Stimulated activated naive CD8-positive, alpha-beta T cell treated with anti-CD3 and anti-CD28 coated beads, Interleukin-15, amount 100 ng/mL, for 72 hours (primary cell): ENCODE measurements around the gene MS4A6E.
A peak's percentile ranks its signal among the peaks of the same experiment; 100 is the strongest.
"Not testable (repeated sequence)": the region's sequence is repeated elsewhere in the genome, so short reads cannot be mapped to it uniquely, and the experiment has no call there.

Experiments used
- ATAC-seq: fragments of 150-1000 bp; cut with Tn5 transposase; 2 replicates; pipeline ENCODE4 v1.10.0; 2021; ENCODE audit warnings: mild to moderate bottlenecking, moderate library complexity
- DNase-seq, 2 donors: peaks; one replicate each; pipeline ENCODE4 v3.0.0; 2021 to 2022
- H3K27ac Mint-ChIP-seq, 2 donors: one replicate each; pipeline ENCODE4 v1.8.0; 2022; ENCODE audit warnings: mild to moderate bottlenecking in 2 of 2, mixed read lengths in 2 of 2, moderate library complexity in 2 of 2
- H3K27me3 Mint-ChIP-seq: one replicate; pipeline ENCODE4 v1.8.0; 2022; ENCODE audit warnings: mixed read lengths
- H3K4me1 Mint-ChIP-seq: one replicate; pipeline ENCODE4 v1.8.0; 2022; ENCODE audit warnings: mild to moderate bottlenecking, mixed read lengths
- H3K4me3 Mint-ChIP-seq, 2 donors: one replicate each; pipeline ENCODE4 v1.8.0; 2022; ENCODE audit warnings: mild to moderate bottlenecking in 2 of 2, mixed read lengths in 2 of 2, moderate library complexity in 1 of 2
- H3K9me3 Mint-ChIP-seq, 2 donors: one replicate each; pipeline ENCODE4 v1.8.0; 2022; ENCODE audit warnings: mixed read lengths in 2 of 2

MS4A6E gene

GRCh38 chr11:60360621-60361020 lies 33.6 kb downstream of the MS4A6E start:
- peaks cover 0 to 5% of the 10 kb centered on the region in 2 donors for H3K9me3 Mint-ChIP-seq
- H3K4me3 Mint-ChIP-seq = no peak overlapping the region
- no peak for ATAC-seq
- DNase-seq = no peak
- peaks cover 7% of the 10 kb centered on the region for H3K4me1 Mint-ChIP-seq
- peaks cover 51% of the 10 kb centered on the region for H3K27me3 Mint-ChIP-seq
- H3K27ac Mint-ChIP-seq = no peak overlapping the region

DNA sequence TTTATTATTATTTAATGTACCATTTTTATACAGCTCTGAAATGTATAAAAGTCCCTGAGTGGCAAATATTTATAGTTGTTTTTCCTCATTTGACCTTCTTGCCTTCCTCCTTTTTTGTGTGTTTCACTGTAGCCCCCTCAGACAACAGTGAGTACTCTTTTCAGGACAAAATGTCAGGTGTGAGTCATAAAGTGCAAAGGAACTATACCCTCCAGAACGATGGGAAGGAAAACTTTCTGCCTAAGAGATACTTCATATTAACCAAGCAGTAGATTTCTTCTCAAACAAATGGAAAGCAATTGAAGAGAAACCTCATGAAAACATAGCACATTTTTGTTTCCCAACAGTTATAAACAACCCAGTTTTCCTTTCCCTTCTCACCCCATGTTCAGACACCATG lies 35.2 kb downstream of the MS4A6E start:
- Mint-ChIP-seq H3K4me1 (peaks cover 12% of the 10 kb centered on the region), H3K27me3 (peaks cover 40% of the 10 kb centered on the region), H3K9me3 (peaks cover 0 to 5% of the 10 kb centered on the region in 2 donors), H3K4me3 (no peak overlapping the region), H3K27ac (no peak overlapping the region)
- ATAC-seq = no peak
- no peak for DNase-seq

- ATAC-seq (peak; percentile 68), DNase-seq (peak; percentile 49 to 55)
- Mint-ChIP-seq H3K27me3 (peaks cover 53% of the 10 kb centered on the region), H3K9me3 (peaks cover 0 to 5% of the 10 kb centered on the region in 2 donors), H3K4me3 (no peak overlapping the region), H3K4me1 (peaks cover 21% of the 10 kb centered on the region), H3K27ac (no peak overlapping the region)
Measured at GRCh38 chr11:60363542-60364470, 36.8 kb downstream of the MS4A6E start.

GRCh38 chr11:60366262-60366904 lies 39.3 kb downstream of the MS4A6E start:
- not testable (repeated sequence) for H3K4me3 Mint-ChIP-seq, H3K9me3 Mint-ChIP-seq, H3K27ac Mint-ChIP-seq, ATAC-seq, DNase-seq
- peaks cover 21% of the 10 kb centered on the region for H3K4me1 Mint-ChIP-seq
- peaks cover 67% of the 10 kb centered on the region for H3K27me3 Mint-ChIP-seq

DNA sequence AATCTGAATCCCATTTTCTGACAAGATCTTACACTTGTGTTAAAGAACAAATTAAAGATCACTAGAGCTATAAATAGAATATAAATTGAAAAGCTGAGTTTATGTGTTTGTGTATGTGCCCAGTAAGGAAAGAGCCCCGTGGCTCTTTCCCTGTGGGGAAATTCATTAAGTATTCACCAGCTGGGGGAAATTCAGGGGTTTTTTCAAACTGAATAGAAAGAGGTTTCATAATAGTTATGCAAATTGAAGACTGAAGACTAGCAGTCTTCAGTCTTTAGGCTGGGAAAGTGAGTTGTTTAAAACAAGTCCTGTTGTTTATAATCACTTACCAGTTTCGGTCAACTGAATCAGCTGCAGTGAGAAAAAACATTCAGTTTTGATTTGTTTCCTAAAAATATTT lies 40.0 kb downstream of the MS4A6E start:
- H3K27ac Mint-ChIP-seq = no peak overlapping the region
- H3K27me3 Mint-ChIP-seq = peaks cover 62% of the 10 kb centered on the region
- peaks cover 21% of the 10 kb centered on the region for H3K4me1 Mint-ChIP-seq
- ATAC-seq = peak; percentile 77
- no peaks in the 10 kb centered on the region for H3K9me3 Mint-ChIP-seq
- H3K4me3 Mint-ChIP-seq = no peak overlapping the region
- no peak for DNase-seq

DNA sequence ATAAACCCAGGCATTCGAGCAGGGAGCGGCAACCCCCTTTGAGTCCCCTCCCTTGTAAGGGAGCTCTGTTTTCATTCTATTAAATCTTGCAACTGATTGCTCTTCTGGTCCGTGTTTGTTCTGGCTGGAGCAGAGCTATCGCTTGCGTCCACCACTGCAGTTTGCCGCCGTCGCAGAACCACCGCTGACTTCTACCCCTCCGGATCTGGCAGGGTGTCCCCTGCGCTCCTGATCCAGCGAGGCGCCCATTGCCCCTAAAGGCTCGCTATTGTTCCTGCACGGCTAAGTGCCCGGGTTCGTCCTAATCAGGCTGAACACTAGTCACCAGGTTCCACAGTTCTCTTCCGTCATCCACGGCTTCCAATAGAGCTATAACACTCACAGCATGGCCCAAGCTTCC lies 40.8 kb downstream of the MS4A6E start:
- no peak overlapping the region for H3K27ac Mint-ChIP-seq
- peaks cover 57% of the 10 kb centered on the region for H3K27me3 Mint-ChIP-seq
- no peak overlapping the region for H3K4me3 Mint-ChIP-seq
- DNase-seq = no peak
- peaks cover 21% of the 10 kb centered on the region for H3K4me1 Mint-ChIP-seq
- H3K9me3 Mint-ChIP-seq = no peaks in the 10 kb centered on the region
- no peak for ATAC-seq

DNA sequence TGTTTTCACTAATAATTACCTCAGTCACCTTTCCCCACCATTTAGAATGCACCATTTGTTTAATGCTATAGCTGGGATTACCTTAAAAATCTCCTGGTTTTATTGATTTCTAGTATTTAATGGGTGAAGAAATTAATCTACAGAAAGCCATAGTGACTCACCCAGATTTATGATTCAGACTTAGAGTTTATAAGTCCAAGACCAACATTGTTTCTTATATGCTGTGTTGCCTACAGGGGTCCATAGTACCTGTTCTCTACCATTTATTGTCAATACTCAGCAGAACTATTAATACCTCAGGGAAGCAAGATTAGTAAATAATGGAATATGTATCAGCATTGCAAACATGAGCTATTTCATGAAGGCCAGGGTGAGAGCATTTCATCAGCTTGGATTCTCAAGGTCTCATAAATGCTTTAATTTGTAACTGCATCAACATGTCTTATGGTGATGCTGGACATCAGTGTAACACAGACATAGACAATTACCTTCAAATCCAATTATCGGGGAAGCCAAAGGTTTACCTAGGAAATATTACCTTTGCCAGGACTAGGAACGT lies 43.3 kb downstream of the MS4A6E start:
- H3K27me3 Mint-ChIP-seq = peaks cover 45% of the 10 kb centered on the region
- no peak overlapping the region for H3K4me3 Mint-ChIP-seq
- H3K4me1 Mint-ChIP-seq = peaks cover 15% of the 10 kb centered on the region
- no peak overlapping the region for H3K27ac Mint-ChIP-seq
- ATAC-seq = no peak
- DNase-seq = no peak
- no peaks in the 10 kb centered on the region for H3K9me3 Mint-ChIP-seq

GRCh38 chr11:60370811-60371298 lies 43.8 kb downstream of the MS4A6E start:
- Mint-ChIP-seq H3K27ac (no peak overlapping the region), H3K9me3 (no peaks in the 10 kb centered on the region), H3K4me3 (no peak overlapping the region), H3K27me3 (peaks cover 46% of the 10 kb centered on the region), H3K4me1 (peaks cover 15% of the 10 kb centered on the region)
- ATAC-seq = no peak
- DNase-seq = no peak

DNA sequence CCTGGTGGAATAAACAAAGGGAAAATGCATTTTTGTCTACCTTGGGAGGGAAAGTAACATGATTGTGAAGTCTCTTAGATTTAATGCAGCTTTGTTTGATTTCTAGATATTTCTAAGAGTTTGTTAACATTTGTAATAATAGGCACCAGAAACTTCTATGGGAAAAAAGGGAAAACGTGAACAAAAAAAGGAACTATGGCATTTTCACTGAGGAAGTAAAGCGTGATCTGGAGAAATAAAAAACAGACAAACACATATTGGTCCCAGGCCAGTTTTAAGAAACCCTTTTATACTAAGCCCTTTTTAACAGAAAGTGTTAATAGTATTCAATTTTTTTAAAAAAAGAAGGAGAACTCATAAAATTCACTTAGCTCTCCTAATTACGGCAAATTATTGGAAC lies 44.3 kb downstream of the MS4A6E start:
- Mint-ChIP-seq H3K4me1 (peaks cover 15% of the 10 kb centered on the region), H3K4me3 (no peak overlapping the region), H3K27ac (no peak overlapping the region), H3K9me3 (no peaks in the 10 kb centered on the region), H3K27me3 (peaks cover 46% of the 10 kb centered on the region)
- ATAC-seq (no peak), DNase-seq (no peak)

DNA sequence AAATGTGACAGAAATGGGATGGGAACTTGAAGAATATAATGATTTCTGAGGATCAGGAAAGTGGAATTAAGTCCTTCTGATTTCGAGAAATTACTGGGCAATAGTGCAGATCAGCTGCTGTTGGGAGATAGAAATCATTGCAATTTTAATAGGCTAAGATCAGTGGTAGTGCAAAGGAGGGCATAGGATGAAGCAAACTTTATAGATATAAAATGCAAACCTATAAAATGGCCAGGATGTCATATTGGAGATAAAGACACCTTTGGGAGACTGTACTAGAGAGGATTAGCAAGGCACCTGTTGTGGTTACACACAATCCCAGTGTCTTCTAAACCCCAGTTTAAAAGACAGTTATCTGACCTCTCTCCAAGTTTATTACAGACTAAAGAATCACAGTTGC lies 44.8 kb downstream of the MS4A6E start:
- peaks cover 46% of the 10 kb centered on the region for H3K27me3 Mint-ChIP-seq
- ATAC-seq (no peak), DNase-seq (no peak)
- no peak overlapping the region for H3K27ac Mint-ChIP-seq
- H3K4me3 Mint-ChIP-seq = no peak overlapping the region
- no peaks in the 10 kb centered on the region for H3K9me3 Mint-ChIP-seq
- H3K4me1 Mint-ChIP-seq = peaks cover 13% of the 10 kb centered on the region

DNA sequence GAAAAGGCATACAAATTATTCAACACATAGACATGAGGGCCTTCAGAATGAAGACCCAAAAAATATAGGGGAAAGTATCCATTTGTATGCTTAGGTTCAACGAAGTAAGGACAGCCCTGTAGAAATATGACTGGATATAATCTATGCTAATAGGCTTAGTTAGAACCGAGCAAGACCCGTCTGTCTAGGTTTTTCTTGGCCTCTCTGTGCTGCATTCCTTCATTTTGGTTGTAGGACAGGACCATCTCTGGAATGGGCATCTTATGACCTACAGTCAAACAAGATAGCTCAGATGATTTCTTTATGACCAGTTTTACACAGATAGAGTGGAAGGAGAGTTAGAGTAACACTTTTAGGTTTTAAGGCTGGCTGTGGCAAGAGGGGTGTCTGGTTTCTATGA lies 45.7 kb downstream of the MS4A6E start:
- Mint-ChIP-seq H3K4me3 (no peak overlapping the region), H3K9me3 (no peaks in the 10 kb centered on the region), H3K27me3 (peaks cover 44% of the 10 kb centered on the region), H3K27ac (no peak overlapping the region), H3K4me1 (peaks cover 4% of the 10 kb centered on the region)
- ATAC-seq (no peak), DNase-seq (no peak)

DNA sequence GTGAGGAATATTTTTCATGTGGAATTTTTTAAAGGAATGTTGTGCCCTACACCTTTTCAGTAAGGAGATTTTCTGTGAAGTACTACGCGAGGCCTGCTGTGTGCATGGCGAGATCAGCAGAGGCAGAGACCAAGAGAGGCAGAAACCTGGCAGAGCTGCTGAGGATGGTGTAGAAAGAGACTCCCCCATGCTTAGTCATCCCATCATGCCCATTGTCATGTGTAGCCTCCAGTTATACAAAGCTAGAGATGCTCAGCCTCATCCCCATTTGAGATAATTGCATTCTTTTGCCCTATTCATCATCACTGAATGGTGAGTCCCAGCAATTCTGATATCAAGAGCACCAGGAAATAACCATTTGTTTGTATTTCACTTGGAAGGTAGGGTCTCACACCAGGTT lies 48.3 kb downstream of the MS4A6E start:
- no peak overlapping the region for H3K4me3 Mint-ChIP-seq
- peaks cover 7% of the 10 kb centered on the region for H3K4me1 Mint-ChIP-seq
- H3K9me3 Mint-ChIP-seq = no peaks in the 10 kb centered on the region
- ATAC-seq = no peak
- DNase-seq = no peak
- H3K27me3 Mint-ChIP-seq = peaks cover 37% of the 10 kb centered on the region
- no peak overlapping the region for H3K27ac Mint-ChIP-seq

DNA sequence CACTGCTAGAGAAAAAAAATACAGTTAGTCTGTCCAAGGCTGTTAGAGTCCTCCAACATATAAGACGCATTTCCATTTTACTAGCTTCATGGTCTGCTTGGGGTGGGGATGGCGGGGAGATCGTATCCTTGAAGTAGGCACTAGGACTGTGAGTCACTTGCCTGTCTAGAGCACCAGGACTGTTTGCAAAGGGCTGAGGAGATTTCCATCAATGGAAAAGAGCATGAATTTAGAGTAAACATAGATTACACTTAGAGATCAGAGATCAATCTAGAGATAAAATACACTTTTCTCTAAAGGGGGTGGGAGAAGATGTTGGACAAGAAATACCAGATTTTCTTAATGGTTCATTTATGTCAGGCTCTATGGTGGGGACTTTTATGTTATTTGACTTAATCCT lies 49.5 kb downstream of the MS4A6E start:
- Mint-ChIP-seq H3K9me3 (no peaks in the 10 kb centered on the region), H3K27ac (no peak overlapping the region), H3K4me3 (no peak overlapping the region), H3K4me1 (peaks cover 7% of the 10 kb centered on the region), H3K27me3 (peaks cover 40% of the 10 kb centered on the region)
- ATAC-seq = no peak
- no peak for DNase-seq

DNA sequence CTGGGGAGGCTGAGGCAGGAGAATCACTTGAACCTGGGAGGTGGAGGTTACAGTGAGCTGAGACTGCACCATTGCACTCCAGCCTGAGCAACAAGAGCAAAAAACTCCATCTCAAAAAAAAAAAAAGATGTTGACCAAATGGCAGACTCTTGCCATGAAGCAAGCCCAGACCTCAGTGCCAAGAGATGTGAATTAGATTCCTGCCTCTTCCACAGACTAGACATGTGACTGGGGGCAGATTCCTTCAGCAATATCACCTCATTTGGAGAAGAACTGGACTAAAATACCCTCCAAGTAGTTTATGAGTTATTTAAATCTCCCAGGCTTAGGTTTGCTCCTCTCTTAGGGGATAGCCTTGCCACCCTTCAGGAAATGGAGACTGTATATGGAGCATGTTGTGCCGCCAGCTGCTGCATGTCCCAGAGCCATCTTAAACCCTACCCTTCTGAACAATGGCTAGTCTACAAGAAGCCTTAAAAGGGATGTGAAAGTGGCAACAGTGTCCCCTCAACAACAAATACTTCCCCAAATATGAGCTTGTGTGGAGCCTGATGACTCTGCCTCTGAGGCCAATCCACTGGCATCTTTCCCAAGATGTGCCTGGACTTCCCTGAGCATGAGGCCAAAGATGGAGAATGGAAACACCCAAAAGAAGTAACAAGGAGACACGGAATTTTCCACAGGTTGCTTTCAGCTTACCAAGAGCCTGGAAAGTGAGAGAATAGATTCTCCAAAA lies 50.5 kb downstream of the MS4A6E start:
- no peak for DNase-seq
- no peak for ATAC-seq
- Mint-ChIP-seq H3K4me1 (peaks cover 7% of the 10 kb centered on the region), H3K4me3 (no peak overlapping the region), H3K27ac (peak overlapping the region in 1 of 2 donors; percentile 14), H3K27me3 (peaks cover 40% of the 10 kb centered on the region), H3K9me3 (no peaks in the 10 kb centered on the region)

DNA sequence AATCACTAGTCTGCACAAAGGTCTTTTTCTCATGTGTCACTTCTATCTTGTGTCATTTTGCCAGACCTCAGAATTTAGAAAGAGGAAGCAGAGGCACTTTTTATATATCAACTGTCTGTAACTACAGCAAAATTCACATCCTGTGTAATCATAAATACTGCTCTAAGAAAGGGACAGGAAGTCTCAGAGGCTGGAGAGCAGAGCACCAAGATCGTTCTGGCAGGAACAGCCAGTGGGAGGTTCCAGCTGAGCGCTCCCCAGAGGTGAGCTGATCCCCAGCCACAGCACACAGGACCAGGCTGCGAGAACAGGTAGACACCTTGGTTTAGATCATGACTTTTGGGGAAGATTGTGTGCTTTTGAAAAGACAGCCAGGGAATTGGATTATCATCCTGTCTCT lies 51.3 kb downstream of the MS4A6E start, which contains the start of gene MS4A7:
Gene MS4A7 (plus strand): TSS at position 179 of the 400 bp plus-strand sequence. CDS start 4,610 bp downstream, outside the sequence.
- DNase-seq = no peak
- H3K9me3 Mint-ChIP-seq = no peaks in the 10 kb centered on the region
- peaks cover 7% of the 10 kb centered on the region for H3K4me1 Mint-ChIP-seq
- H3K27ac Mint-ChIP-seq = no peak within 1 kb of the TSS
- no peak for ATAC-seq
- peaks cover 40% of the 10 kb centered on the region for H3K27me3 Mint-ChIP-seq
- no peak within 1 kb of the TSS for H3K4me3 Mint-ChIP-seq
